Body of pancreas (tissue), 4 donors: ENCODE results near the gene MSMO1.

Source experiments
- POLR2A ChIP-seq, 3 donors: fragments of 450-650 bp; IDR thresholded peaks; one replicate each; pipeline ENCODE4 v1.6.1; 2016; ENCODE audit warnings: antibody characterized with exemption in 3 of 3, mild to moderate bottlenecking in 2 of 3
- TF ChIP-seq, protein P1 (sequence below), 7 experiments: fragments of 450-650 bp in 4 of 7; fragments of 200-600 bp in 3 of 7; sonication (generic) in 3 of 7; IDR thresholded peaks; one replicate each; pipeline ENCODE4 v1.5.1; 2016 to 2019; ENCODE audit warnings: antibody characterized with exemption in 7 of 7

GRCh38 chr4:165293927-165294649 is 33.4 kb upstream of the MSMO1 start:
- TF ChIP-seq, protein P1, sequence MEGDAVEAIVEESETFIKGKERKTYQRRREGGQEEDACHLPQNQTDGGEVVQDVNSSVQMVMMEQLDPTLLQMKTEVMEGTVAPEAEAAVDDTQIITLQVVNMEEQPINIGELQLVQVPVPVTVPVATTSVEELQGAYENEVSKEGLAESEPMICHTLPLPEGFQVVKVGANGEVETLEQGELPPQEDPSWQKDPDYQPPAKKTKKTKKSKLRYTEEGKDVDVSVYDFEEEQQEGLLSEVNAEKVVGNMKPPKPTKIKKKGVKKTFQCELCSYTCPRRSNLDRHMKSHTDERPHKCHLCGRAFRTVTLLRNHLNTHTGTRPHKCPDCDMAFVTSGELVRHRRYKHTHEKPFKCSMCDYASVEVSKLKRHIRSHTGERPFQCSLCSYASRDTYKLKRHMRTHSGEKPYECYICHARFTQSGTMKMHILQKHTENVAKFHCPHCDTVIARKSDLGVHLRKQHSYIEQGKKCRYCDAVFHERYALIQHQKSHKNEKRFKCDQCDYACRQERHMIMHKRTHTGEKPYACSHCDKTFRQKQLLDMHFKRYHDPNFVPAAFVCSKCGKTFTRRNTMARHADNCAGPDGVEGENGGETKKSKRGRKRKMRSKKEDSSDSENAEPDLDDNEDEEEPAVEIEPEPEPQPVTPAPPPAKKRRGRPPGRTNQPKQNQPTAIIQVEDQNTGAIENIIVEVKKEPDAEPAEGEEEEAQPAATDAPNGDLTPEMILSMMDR (IDR thresholded peaks at IDR 0.05), result no peak
- TF ChIP-seq POLR2A (IDR thresholded peaks at IDR 0.05), result no peak
